Endothelial cell of umbilical vein (primary cell): Measurements from ENCODE around the gene LRFN2. TPM values are rescaled to one million over a fixed set of nuclear protein-coding genes. Genes with fewer than 3 reads are reported as not detected.

ENCODE experiments used
- BruUV-seq: library from RNA; stranded (reverse); fragments of 400-500 nt; replicated peaks from 2 replicates; lab custom pipeline; 2021; lab: Mats Ljungman, UMichigan
- CTCF ChIA-PET: fragments of 300-600, 350-600 bp; sonication (Branson Sonifier 250); formaldehyde crosslinking; loops from one replicate; lab custom pipeline; 2021; ENCODE audit warnings: antibody characterized with exemption, inconsistent platforms; lab: Charles Lee
- POLR2A ChIA-PET: fragments of 300-600, 350-600 bp; sonication (Branson Sonifier 250); formaldehyde crosslinking; loops from one replicate; lab custom pipeline; 2021; ENCODE audit warnings: antibody characterized with exemption, inconsistent platforms; lab: Charles Lee
- DNase-seq: peaks from one replicate; pipeline ENCODE4 v3.0.0-alpha.2; 2011; ENCODE audit warnings: low read depth, low spot score
- FAIRE-seq: peaks from 2 replicates; lab custom pipeline; 2011; peaks lifted over from hg19 to GRCh38; lab: Jason Lieb, UNC
- H2AFZ ChIP-seq: 2 replicates; pipeline ENCODE4 v1.6.0; 2012; ENCODE audit warnings: low read depth, low read length, control low read depth, inconsistent platforms
- H3K27ac ChIP-seq: 2 replicates; pipeline ENCODE4 v1.5.1; 2011; ENCODE audit warnings: low read depth, mild to moderate bottlenecking, control low read depth, low read length, moderate library complexity; ENCODE audit not compliant: insufficient read depth
- H3K27me3 ChIP-seq, 2 experiments: 2 replicates each; pipeline versions ENCODE4 v1.6.0 to v1.6.1; 2011; ENCODE audit warnings: low read length in 2 of 2, mixed read lengths in 1 of 2; ENCODE audit not compliant: control insufficient read depth in 2 of 2, insufficient read depth in 2 of 2
- H3K36me3 ChIP-seq, 2 experiments: 2 replicates in 1 of 2; 3 replicates in 1 of 2; pipeline ENCODE4 v1.5.1; 2011; ENCODE audit warnings: low read length in 2 of 2, mild to moderate bottlenecking in 1 of 2, moderate library complexity in 1 of 2; ENCODE audit not compliant: control insufficient read depth in 2 of 2, insufficient read depth in 2 of 2; ENCODE audit errors: extremely low read depth in 1 of 2
- H3K4me1 ChIP-seq: 3 replicates; pipeline ENCODE4 v1.5.1; 2011; ENCODE audit warnings: mild to moderate bottlenecking, low read length; ENCODE audit not compliant: control insufficient read depth, insufficient read depth; ENCODE audit errors: extremely low read depth
- H3K4me2 ChIP-seq: 2 replicates; pipeline ENCODE4 v1.6.1; 2011; ENCODE audit warnings: low read length, control low read depth, mixed read lengths; ENCODE audit not compliant: insufficient read depth
- H3K4me3 ChIP-seq, 3 experiments: fragments of 200-600 bp in 1 of 3; sonication (generic), shearing (Covaris generic) in 1 of 3; replicated peaks in 1 of 3; 2 replicates each; pipeline ENCODE4 v1.5.1; 2011 to 2016; ENCODE audit warnings: control low read depth in 3 of 3, low read length in 3 of 3, mild to moderate bottlenecking in 2 of 3, inconsistent platforms in 1 of 3, low read depth in 1 of 3, moderate library complexity in 1 of 3; ENCODE audit not compliant: insufficient read depth in 1 of 3
- H3K79me2 ChIP-seq: 2 replicates; pipeline ENCODE4 v1.6.0; 2012; ENCODE audit warnings: low read length, inconsistent platforms; ENCODE audit not compliant: control insufficient read depth, insufficient read depth
- H3K9ac ChIP-seq: replicated peaks from 2 replicates; pipeline ENCODE3; 2011; ENCODE audit warnings: low read length, control low read depth; ENCODE audit not compliant: insufficient read depth; ENCODE audit errors: extremely low read depth
- H3K9me1 ChIP-seq: replicated peaks from 3 replicates; pipeline ENCODE4 v1.6.0; 2011; ENCODE audit warnings: mild to moderate bottlenecking, low read length; ENCODE audit not compliant: control insufficient read depth, insufficient read depth; ENCODE audit errors: extremely low read depth
- H3K9me3 ChIP-seq: replicated peaks from 2 replicates; pipeline ENCODE4 v1.5.1; 2012; ENCODE audit warnings: low read length, inconsistent platforms; ENCODE audit not compliant: control insufficient read depth, insufficient read depth
- H4K20me1 ChIP-seq: replicated peaks from 2 replicates; pipeline ENCODE3; 2011; ENCODE audit warnings: mild to moderate bottlenecking, low read length; ENCODE audit not compliant: control insufficient read depth, insufficient read depth; ENCODE audit errors: extremely low read depth
- EZH2 ChIP-seq: IDR thresholded peaks from 2 replicates; pipeline ENCODE4 v1.6.1; 2012; ENCODE audit warnings: borderline replicate concordance, low read depth, mild to moderate bottlenecking, moderate library complexity, low read length, inconsistent platforms; ENCODE audit not compliant: severe bottlenecking
- FOS ChIP-seq: IDR thresholded peaks from 2 replicates; pipeline ENCODE4 v1.6.1; 2011; ENCODE audit warnings: mild to moderate bottlenecking, low read length, moderate library complexity, borderline replicate concordance; ENCODE audit not compliant: insufficient read depth
- GATA2 ChIP-seq: IDR thresholded peaks from 2 replicates; pipeline ENCODE4 v1.7.0; 2011; ENCODE audit warnings: low read depth, mild to moderate bottlenecking, moderate library complexity, mixed read lengths, low read length; ENCODE audit not compliant: insufficient read length, insufficient read depth
- JUN ChIP-seq: IDR thresholded peaks from 2 replicates; pipeline ENCODE4 v1.6.1; 2011; ENCODE audit warnings: borderline replicate concordance, low read depth; ENCODE audit not compliant: insufficient read length, insufficient read depth
- MYC ChIP-seq: IDR thresholded peaks from one replicate; pipeline ENCODE4 v1.6.1; 2011; ENCODE audit warnings: mild to moderate bottlenecking, low read depth, low read length
- POLR2A ChIP-seq: IDR thresholded peaks from 2 replicates; pipeline ENCODE4 v1.6.1; 2012; ENCODE audit warnings: low read depth, mild to moderate bottlenecking, control low read depth, low read length
- POLR2AphosphoS5 ChIP-seq: IDR thresholded peaks from 2 replicates; pipeline ENCODE4 v1.6.1; 2012; ENCODE audit warnings: low read depth, mild to moderate bottlenecking, control low read depth, low read length, moderate library complexity; ENCODE audit not compliant: insufficient read depth
- dilution Hi-C: fragments of 300-500 bp; cut with MboI; formaldehyde crosslinking; loops from one replicate; pipeline ENCODE4 v1.15.0; 2019; ENCODE audit warnings: low sequenced_read_pairs; ENCODE audit not compliant: extremely low pct_ligation_motif_present
- intact Hi-C: fragments of 100-400 bp; cut with micrococcal nuclease; formaldehyde crosslinking; loops from one replicate; pipeline ENCODE4 v1.10.0; 2022
- polyA plus RNA-seq, 4 experiments: library from polyadenylated mRNA; depleted of rRNA in 3 of 4; stranded (reverse) in 3 of 4; unstranded in 1 of 4; fragments of >200 nt; gene quantifications; 2 replicates each; pipeline versions ENCODE4 v1.2.1 to v1.2.3, GENCODE V29; 2011 to 2012; ENCODE audit warnings: missing spikeins in 1 of 4
- total RNA-seq: library from RNA; stranded (reverse); gene quantifications from 2 replicates; pipeline ENCODE4 v1.2.3, GENCODE V29; 2021
- TF ChIP-seq, protein P1 (sequence below), 2 donors: IDR thresholded peaks; 1 replicate in 1 of 2; 2 replicates in 1 of 2; pipeline ENCODE4 v1.5.1; 2011; ENCODE audit warnings: low read length in 2 of 2, mild to moderate bottlenecking in 2 of 2, moderate library complexity in 2 of 2, control low read depth in 1 of 2, inconsistent platforms in 1 of 2, low read depth in 1 of 2; ENCODE audit not compliant: insufficient read depth in 1 of 2; ENCODE audit errors: extremely low read depth in 1 of 2
- TF ChIP-seq, protein P2 (sequence below): IDR thresholded peaks from 2 replicates; pipeline ENCODE4 v1.6.1; 2011; ENCODE audit not compliant: insufficient read depth, insufficient read length

Gene LRFN2
- total and polyA plus RNA-seq, 2 donors (not counting 3 experiments of a cell fraction or from before 2014, with no cell fraction given): not detected

DNA sequence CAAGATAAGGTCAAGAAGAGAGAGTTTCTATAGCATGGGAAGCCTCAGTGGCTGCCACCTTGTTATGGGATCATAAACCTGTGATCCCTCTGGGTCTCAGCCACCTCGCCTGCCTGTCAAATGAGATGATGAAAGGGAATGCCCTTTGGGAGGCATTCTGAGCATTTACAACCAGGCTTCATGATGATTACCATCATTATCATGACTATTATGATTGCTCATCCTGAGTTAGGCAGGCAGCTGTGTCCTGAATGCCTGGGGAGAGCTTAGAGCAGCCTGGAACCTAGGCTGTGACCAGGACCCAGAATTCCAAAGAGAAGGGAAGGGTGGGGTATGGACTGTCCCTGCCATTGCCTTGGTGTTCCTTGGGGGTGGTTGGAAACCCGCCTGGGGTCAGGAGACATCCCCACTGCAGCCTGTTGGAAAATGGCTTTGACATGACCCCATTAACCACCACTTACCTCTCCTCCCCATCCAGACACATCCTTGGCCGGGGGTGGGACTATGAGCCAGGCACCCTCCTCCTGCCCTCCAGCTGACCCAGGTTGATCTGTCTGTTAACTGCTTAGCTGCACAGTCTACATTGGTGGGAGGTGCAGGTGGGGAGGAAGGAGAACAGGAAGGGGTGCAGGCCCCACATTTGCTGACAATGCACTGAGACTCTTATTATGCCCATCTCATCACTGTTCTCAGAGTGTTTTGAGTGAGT lies 51.9 kb downstream of the LRFN2 start:
- no TSS peak for BruUV-seq

More for the DNA sequence above, 51.9 kb downstream of the LRFN2 start:
- POLR2A ChIA-PET: no interaction called here
- FAIRE-seq (no peak), DNase-seq (no peak)
- Histone ChIP-seq H3K36me3 (no peaks in the 10 kb centered on the region), H3K9me3 (no peaks in the 10 kb centered on the region), H3K4me2 (no peak overlapping the region), H3K4me1 (no peaks in the 10 kb centered on the region), H3K9ac (no peak overlapping the region), H3K4me3 (no peak overlapping the region), H4K20me1 (no peaks in the 10 kb centered on the region), H3K9me1 (no peaks in the 10 kb centered on the region), H3K27ac (no peak overlapping the region), H3K27me3 (no peaks in the 10 kb centered on the region), H3K79me2 (no peaks in the 10 kb centered on the region), H2AFZ (no peak overlapping the region)
- intact Hi-C loops (no loop called here), dilution Hi-C loops (no loop called here)
- TF ChIP-seq POLR2A: no peak
- no peak for TF ChIP-seq MYC
- no peak for TF ChIP-seq POLR2AphosphoS5
- TF ChIP-seq GATA2: no peak
- no peak for TF ChIP-seq FOS
- TF ChIP-seq, protein P1, sequence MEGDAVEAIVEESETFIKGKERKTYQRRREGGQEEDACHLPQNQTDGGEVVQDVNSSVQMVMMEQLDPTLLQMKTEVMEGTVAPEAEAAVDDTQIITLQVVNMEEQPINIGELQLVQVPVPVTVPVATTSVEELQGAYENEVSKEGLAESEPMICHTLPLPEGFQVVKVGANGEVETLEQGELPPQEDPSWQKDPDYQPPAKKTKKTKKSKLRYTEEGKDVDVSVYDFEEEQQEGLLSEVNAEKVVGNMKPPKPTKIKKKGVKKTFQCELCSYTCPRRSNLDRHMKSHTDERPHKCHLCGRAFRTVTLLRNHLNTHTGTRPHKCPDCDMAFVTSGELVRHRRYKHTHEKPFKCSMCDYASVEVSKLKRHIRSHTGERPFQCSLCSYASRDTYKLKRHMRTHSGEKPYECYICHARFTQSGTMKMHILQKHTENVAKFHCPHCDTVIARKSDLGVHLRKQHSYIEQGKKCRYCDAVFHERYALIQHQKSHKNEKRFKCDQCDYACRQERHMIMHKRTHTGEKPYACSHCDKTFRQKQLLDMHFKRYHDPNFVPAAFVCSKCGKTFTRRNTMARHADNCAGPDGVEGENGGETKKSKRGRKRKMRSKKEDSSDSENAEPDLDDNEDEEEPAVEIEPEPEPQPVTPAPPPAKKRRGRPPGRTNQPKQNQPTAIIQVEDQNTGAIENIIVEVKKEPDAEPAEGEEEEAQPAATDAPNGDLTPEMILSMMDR (IDR thresholded peaks at IDR 0.05; ENCODE audit: extremely low read depth in 1 of 2, insufficient read depth in 1 of 2, low read depth in 1 of 2, low read length in 2 of 2): no peak
- TF ChIP-seq EZH2: no peak
- TF ChIP-seq, protein P2, sequence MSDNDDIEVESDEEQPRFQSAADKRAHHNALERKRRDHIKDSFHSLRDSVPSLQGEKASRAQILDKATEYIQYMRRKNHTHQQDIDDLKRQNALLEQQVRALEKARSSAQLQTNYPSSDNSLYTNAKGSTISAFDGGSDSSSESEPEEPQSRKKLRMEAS: no peak
- no peak for TF ChIP-seq JUN
- CTCF ChIA-PET: interaction anchor here (0.8 to 2.8 kb wide), 3 partner anchors 39 to 310 kb away, joined by 3 to 8 read pairs (median 4); no protein-coding TSS in a partner anchor
